ENCODE results near the gene BICRAL.
"Not testable (repeated sequence)": the region's sequence is repeated elsewhere in the genome, so short reads cannot be mapped to it uniquely, and the experiment has no call there.

Gene BICRAL

GRCh38 chr6:42797696-42798095, 15.8 kb downstream of the BICRAL start:
- DNase-seq = not testable (repeated sequence)

- no peak for DNase-seq
These were observed 23.5 kb downstream of the BICRAL start for GRCh38 chr6:42805297-42805861.

- DNase-seq = not testable (repeated sequence)
These were observed 24.5 kb downstream of the BICRAL start for GRCh38 chr6:42806359-42806758.

- DNase-seq = no peak
These were observed 26.9 kb downstream of the BICRAL start for GRCh38 chr6:42808492-42809483.

- DNase-seq = no peak
These were observed 31.3 kb downstream of the BICRAL start for GRCh38 chr6:42813074-42813645.

- no peak for DNase-seq
These were observed 32.1 kb downstream of the BICRAL start for GRCh38 chr6:42813906-42814444.

- DNase-seq = not testable (repeated sequence)
These were observed 33.9 kb downstream of the BICRAL start for GRCh38 chr6:42815726-42816125.

GRCh38 chr6:42817907-42818306, 36.1 kb downstream of the BICRAL start:
- DNase-seq = no peak

GRCh38 chr6:42818416-42818815, 36.6 kb downstream of the BICRAL start:
- DNase-seq = no peak

- no peak for DNase-seq
These were observed 37.0 kb downstream of the BICRAL start for GRCh38 chr6:42818878-42819277.

GRCh38 chr6:42819803-42820511, 38.1 kb downstream of the BICRAL start:
- DNase-seq = no peak

GRCh38 chr6:42820512-42821340, 38.9 kb downstream of the BICRAL start:
- DNase-seq = no peak

GRCh38 chr6:42821341-42821668, 39.5 kb downstream of the BICRAL start:
- DNase-seq = no peak

- no peak for DNase-seq
These were observed 40.0 kb downstream of the BICRAL start for GRCh38 chr6:42821846-42822245.

- DNase-seq = no peak
These were observed 47.8 kb downstream of the BICRAL start for GRCh38 chr6:42829561-42830092.

GRCh38 chr6:42831237-42831636, 49.4 kb downstream of the BICRAL start:
- DNase-seq = no peak

- no peak for DNase-seq
These were observed 52.2 kb downstream of the BICRAL start for GRCh38 chr6:42834056-42834455.

GRCh38 chr6:42841844-42842584, 60.2 kb downstream of the BICRAL start:
- no peak for DNase-seq

GRCh38 chr6:42845327-42845694, 63.5 kb downstream of the BICRAL start:
- DNase-seq = no peak

- DNase-seq = no peak
These were observed 64.7 kb downstream of the BICRAL start for GRCh38 chr6:42846505-42846904.

- DNase-seq = no peak
These were observed 66.8 kb downstream of the BICRAL start for GRCh38 chr6:42848700-42849099.

Data from islet precursor cell (in vitro differentiated cells).